Osteoblast (primary cell): ENCODE results near the gene LPIN1. TPM values are rescaled to one million over a fixed set of nuclear protein-coding genes. Genes with fewer than 3 reads are reported as not detected.

Experiments used
- DNase-seq: peaks from one replicate; pipeline ENCODE4 v3.0.0; 2011; ENCODE audit warnings: low spot score, mixed read lengths; ENCODE audit not compliant: insufficient read length; ENCODE audit errors: missing footprints
- H2AFZ ChIP-seq: 2 replicates; pipeline ENCODE4 v1.6.0; 2011; ENCODE audit warnings: mild to moderate bottlenecking, low read length
- H3K27ac ChIP-seq: 2 replicates; pipeline ENCODE4 v1.5.1; 2011; ENCODE audit warnings: mild to moderate bottlenecking, low read depth, low read length, moderate library complexity
- H3K27me3 ChIP-seq: 2 replicates; pipeline ENCODE4 v1.6.0; 2012; ENCODE audit warnings: mild to moderate bottlenecking, control low read depth, inconsistent platforms, low read length, moderate library complexity; ENCODE audit not compliant: insufficient read depth
- H3K36me3 ChIP-seq: 2 replicates; pipeline ENCODE4 v1.5.1; 2011; ENCODE audit warnings: mild to moderate bottlenecking, low read length, control low read depth, moderate library complexity; ENCODE audit not compliant: insufficient read depth
- H3K4me1 ChIP-seq: 2 replicates; pipeline ENCODE4 v1.5.1; 2011; ENCODE audit warnings: mild to moderate bottlenecking, low read length, control low read depth, moderate library complexity; ENCODE audit not compliant: insufficient read depth
- H3K4me2 ChIP-seq: 2 replicates; pipeline ENCODE4 v1.6.0; 2011; ENCODE audit warnings: mild to moderate bottlenecking, low read length; ENCODE audit not compliant: insufficient read depth
- H3K4me3 ChIP-seq: fragments of 200-600 bp; sonication (generic); 3 replicates; pipeline ENCODE4 v1.5.1; 2012; ENCODE audit warnings: mild to moderate bottlenecking, low read length, inconsistent platforms; ENCODE audit not compliant: insufficient read depth
- H3K79me2 ChIP-seq: 2 replicates; pipeline ENCODE4 v1.6.0; 2012; ENCODE audit warnings: mild to moderate bottlenecking, low read length, control low read depth, inconsistent platforms; ENCODE audit not compliant: insufficient read depth
- H3K9me3 ChIP-seq: 2 replicates; pipeline ENCODE4 v1.5.1; 2011; ENCODE audit warnings: low read depth, low read length, control low read depth
- H4K20me1 ChIP-seq: 2 replicates; pipeline ENCODE4 v1.6.0; 2012; ENCODE audit warnings: mild to moderate bottlenecking, low read length, control low read depth; ENCODE audit not compliant: insufficient read depth
- total RNA-seq: library from RNA; depleted of rRNA; stranded (reverse); fragments of >200 nt; gene quantifications from 2 replicates; pipeline ENCODE4 v1.2.3, GENCODE V29; 2012
- TF ChIP-seq, protein P1 (sequence below): IDR thresholded peaks from 2 replicates; pipeline ENCODE4 v1.5.1; 2011; ENCODE audit warnings: mild to moderate bottlenecking, low read depth, low read length, moderate library complexity; ENCODE audit errors: extremely low read depth

LPIN1 gene
- total RNA-seq, 1 donor: 117 TPM

DNA sequence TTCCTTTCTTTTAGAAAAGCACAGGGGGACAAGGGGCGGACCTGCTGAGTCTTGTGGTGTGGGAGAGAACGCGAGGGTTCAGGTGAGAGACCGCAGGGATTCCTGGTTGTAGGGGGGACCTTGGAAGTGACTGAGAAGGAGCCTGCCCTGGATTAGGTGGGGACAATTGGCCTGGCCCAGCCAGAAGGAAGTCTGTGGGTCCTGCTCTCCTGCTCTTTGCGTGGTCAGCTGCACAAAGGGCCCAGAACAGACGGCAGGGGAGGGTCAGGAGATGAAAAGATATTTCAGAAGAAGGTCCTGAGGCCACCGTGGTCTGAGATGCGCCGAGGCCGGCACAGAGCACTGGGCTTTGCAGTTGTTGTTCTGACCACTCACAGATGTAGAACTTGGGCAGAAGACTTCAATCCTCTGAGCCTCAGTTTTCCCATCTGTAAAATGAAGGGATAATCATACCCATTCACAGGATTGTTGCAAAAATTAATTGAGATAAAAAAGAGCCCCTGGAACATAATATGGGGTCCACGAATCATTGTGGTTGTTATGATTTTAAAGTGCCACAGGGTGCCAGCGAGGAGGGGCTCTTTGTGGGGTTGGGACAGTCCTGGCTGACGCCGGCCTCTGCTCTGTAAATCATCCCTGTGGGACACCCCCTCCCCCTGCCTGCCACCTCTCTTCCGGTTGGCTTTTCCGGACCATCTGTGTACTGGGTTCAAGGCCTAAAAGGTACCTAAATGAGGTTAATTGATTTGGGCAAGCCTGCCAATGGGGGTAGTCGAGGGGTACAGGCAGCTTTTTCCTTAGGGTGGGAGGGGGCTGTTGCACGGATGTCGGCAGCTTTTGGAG is 1.8 kb downstream of the LPIN1 start:
- H3K36me3 ChIP-seq: no peaks in the 10 kb centered on the region
- no peaks in the 10 kb centered on the region for H3K9me3 ChIP-seq
- no peak overlapping the region for H2AFZ ChIP-seq
- TF ChIP-seq, protein P1, sequence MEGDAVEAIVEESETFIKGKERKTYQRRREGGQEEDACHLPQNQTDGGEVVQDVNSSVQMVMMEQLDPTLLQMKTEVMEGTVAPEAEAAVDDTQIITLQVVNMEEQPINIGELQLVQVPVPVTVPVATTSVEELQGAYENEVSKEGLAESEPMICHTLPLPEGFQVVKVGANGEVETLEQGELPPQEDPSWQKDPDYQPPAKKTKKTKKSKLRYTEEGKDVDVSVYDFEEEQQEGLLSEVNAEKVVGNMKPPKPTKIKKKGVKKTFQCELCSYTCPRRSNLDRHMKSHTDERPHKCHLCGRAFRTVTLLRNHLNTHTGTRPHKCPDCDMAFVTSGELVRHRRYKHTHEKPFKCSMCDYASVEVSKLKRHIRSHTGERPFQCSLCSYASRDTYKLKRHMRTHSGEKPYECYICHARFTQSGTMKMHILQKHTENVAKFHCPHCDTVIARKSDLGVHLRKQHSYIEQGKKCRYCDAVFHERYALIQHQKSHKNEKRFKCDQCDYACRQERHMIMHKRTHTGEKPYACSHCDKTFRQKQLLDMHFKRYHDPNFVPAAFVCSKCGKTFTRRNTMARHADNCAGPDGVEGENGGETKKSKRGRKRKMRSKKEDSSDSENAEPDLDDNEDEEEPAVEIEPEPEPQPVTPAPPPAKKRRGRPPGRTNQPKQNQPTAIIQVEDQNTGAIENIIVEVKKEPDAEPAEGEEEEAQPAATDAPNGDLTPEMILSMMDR: no peak
- peaks cover 41% of the 10 kb centered on the region for H4K20me1 ChIP-seq
- no peak overlapping the region for H3K27ac ChIP-seq
- peaks cover 20% of the 10 kb centered on the region for H3K4me1 ChIP-seq
- DNase-seq: no peak
- H3K4me3 ChIP-seq: peak overlapping the region; percentile 88
- no peaks in the 10 kb centered on the region for H3K27me3 ChIP-seq
- peak overlapping the region; percentile 89 for H3K4me2 ChIP-seq
- H3K79me2 ChIP-seq: peaks cover 61% of the 10 kb centered on the region

DNA sequence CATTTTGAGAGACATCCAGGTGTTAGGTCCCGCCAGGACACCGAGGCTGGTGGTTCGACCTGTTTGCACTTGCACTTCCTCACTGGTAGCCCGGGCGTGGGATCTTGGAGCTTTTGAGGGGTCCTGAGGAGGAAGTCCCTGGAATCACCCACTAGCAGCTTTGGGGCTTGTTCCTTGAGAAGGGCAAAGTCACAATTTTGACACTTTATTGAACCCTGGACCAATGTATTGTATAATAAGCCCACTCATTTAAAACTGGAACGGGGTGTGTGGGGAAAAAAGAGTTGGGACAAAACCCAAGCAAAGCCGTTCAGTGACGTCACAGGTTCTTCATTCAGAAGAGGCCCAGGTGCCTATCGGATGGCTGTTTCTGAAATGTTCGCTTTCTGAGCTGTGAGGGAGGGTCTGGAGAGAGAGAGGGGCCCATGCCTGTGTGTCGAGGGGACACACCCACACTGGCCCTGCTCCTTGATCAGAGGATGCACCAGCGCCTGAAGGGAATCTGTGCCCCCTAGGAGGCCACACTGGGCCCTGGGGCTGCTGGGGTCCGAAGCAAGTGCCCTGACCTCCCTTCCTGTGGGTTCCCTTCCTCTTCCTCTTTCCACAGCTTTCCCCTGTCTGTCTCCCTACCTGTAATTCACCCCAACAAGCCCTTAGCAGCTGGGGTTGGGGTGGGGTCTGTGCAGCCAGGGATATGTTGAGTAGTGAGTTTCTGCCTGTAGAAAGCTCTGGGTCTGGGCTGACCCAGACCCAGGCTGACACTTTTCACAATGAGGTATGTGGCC is 2.6 kb downstream of the LPIN1 start:
- TF ChIP-seq, protein P1: no peak
- H3K4me3 ChIP-seq: no peak overlapping the region
- H2AFZ ChIP-seq: no peak overlapping the region
- H3K4me2 ChIP-seq: no peak overlapping the region
- peaks cover 68% of the 10 kb centered on the region for H3K79me2 ChIP-seq
- H3K9me3 ChIP-seq: no peaks in the 10 kb centered on the region
- H3K36me3 ChIP-seq: no peaks in the 10 kb centered on the region
- peaks cover 28% of the 10 kb centered on the region for H3K4me1 ChIP-seq
- no peak overlapping the region for H3K27ac ChIP-seq
- peaks cover 49% of the 10 kb centered on the region for H4K20me1 ChIP-seq
- no peaks in the 10 kb centered on the region for H3K27me3 ChIP-seq
- peak; percentile 82 for DNase-seq

GRCh38 chr2:11749646-11750349 is 3.4 kb downstream of the LPIN1 start:
- Histone ChIP-seq H3K27ac (no peak overlapping the region), H4K20me1 (peaks cover 56% of the 10 kb centered on the region), H3K9me3 (no peaks in the 10 kb centered on the region), H3K4me1 (peaks cover 29% of the 10 kb centered on the region), H3K4me3 (no peak overlapping the region), H3K27me3 (no peaks in the 10 kb centered on the region), H3K79me2 (peaks cover 74% of the 10 kb centered on the region), H2AFZ (no peak overlapping the region), H3K36me3 (no peaks in the 10 kb centered on the region), H3K4me2 (no peak overlapping the region)
- peak; percentile 65 for DNase-seq
- TF ChIP-seq, protein P1: no peak
